HG02943 (cell line): Measurements from ENCODE around the gene CHKB.

Experiments
- ATAC-seq: cut with Tn5 transposase; IDR thresholded peaks from one replicate; pipeline ENCODE4 v1.9.1; 2021; ENCODE audit warnings: mild to moderate bottlenecking, low read depth, moderate library complexity; ENCODE audit not compliant: unreplicated experiment

CHKB gene

DNA sequence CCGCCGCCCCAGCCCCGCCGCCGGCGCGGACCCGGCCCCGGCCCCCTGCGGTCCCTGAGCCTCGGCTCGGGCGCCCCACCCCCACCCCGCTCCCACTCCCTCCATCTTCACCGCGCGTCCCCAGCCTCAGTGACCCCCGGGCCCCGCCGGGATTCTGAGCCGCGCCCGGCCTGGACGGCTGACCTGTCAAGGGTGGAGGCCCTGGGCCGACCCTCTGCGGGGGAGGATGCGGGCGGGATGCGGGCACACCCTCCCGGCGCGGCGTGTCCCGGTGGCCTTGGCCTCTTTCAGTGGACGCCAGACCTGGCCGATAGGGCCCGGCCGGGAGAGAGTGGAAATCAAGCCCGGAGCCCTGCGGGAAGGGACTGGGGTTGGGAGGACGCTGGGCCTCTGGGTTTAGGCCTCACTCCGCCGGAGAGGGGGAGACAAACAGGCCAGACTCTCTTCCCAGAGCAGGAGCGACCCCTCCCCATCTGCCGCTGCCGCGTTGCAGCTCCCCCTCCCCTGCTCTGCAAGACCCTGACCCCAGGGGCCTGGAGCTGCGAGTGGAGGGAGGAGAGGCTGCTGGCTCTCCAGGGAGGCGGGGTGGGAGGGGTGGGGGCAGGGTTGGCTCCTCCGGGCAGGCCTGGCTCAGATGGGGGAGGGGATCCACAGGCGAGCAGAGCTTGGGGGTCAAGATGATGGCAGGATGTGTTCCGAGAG, 18.5 kb upstream of the CHKB start:
- ATAC-seq, result no peak

DNA sequence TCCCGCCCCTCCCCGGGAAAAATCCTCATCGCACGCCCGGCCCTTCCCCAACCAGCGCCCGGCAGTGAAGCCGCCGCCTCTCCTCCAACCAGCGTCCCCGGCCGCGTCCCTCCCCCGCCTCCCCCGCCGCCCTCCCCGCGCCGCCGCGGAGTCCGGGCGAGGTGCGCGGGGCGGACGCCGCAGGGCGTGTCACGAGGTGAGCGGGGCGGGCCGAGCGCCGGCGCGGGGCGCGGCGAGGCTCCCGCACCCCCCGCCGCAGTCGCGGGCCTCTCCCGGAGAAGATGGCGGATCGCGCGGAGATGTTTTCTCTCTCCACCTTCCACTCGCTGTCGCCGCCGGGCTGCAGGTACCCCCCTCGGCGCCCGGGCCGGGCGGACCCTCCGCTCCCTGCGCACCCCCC, 17.9 kb upstream of the CHKB start, which contains the start of gene MAPK8IP2:
Gene MAPK8IP2 (plus strand): TSS at position 256 of the 400 bp plus-strand sequence. CDS start 26 bp downstream, at position 282.
- ATAC-seq, result no peak

DNA sequence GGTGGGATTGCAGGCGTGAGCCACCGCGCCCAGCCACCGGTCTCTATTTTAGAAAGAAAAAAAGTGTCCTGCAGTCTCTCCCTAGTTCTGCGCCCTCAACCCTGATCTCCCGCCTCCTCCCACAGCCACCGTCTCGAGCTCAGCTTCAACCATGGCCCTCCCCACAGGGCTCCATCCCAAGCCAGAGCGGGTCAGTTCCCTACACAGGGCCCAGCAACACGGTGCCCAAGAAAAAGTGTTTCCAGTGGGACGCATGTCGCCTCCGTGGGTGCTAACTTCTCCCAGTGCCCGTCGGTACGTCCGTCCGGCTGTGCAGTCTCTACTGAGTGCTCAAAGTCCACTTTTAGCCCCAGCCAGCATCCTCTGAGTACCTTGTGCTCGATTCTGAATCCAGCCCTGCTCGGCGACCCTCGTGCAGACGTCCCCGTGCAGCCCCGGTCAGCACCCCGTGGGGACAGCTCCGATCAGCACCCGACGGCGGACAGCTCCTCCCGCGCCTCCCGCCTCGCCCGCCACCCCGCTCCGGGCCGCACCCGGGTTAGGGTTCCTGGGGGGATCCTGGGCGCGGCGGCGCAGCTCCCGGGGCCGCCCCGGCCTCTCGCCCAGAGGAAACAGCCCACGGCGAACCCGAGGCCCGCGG, 17.3 kb upstream of the CHKB start:
- no peak for ATAC-seq

DNA sequence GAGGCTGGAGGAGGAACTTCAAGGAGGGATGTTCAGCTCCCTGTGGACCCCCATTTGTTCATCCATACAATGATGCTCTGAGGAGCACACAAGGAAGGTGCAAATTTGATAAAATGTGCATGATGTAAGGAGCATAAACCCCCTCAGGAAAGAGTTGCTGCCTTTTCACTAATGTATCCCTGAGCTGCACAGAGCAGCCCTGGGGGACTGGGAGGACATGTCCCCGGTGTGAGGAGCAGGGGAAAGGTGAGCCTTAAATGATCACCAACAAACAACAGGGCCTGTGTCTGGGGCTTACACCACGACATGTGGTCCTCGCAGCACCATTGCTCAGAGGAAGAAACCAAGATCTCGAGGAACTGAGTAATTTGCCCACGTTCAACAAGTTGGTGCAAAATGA, 14.4 kb upstream of the CHKB start:
- ATAC-seq, result no peak

DNA sequence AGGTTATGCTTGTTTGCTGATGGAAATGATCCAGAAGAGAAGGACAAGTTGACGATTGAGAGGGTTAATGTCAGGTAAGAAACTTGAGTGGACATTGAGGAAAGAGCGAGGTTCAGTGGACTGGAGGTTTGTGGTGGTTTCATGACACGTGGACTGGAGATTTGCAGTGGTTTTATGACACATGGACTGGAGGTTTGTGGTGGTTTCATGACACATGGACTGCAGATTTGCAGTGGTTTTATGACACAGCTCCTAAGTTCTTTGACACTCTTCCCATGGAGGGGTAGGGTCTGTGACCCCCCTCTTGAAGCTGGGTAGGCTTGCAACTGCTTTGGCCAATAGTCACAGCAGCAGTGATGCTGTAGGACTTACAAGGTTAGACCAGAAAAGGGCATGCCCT, 12.5 kb upstream of the CHKB start:
- ATAC-seq, result no peak

DNA sequence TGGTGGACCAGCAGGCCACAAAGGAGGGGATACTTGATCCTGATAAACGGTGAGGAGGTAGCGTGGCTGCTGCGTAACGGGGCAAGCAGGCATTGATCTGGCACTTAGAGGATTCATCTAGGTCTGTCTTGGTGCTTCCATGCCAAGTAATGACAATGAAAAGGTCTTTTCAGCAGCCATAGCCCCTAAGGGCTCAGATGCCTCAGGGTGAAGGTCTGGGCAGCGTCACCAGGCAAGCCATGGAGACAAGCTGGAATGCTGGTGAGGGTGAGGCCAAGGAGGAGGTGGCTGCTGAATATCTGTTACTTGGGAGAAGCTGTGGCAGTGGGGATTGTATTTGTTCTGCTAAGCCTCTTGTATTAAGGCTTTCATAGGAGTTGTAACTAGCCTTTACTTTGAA, 4.8 kb upstream of the CHKB start:
- ATAC-seq, result no peak

DNA sequence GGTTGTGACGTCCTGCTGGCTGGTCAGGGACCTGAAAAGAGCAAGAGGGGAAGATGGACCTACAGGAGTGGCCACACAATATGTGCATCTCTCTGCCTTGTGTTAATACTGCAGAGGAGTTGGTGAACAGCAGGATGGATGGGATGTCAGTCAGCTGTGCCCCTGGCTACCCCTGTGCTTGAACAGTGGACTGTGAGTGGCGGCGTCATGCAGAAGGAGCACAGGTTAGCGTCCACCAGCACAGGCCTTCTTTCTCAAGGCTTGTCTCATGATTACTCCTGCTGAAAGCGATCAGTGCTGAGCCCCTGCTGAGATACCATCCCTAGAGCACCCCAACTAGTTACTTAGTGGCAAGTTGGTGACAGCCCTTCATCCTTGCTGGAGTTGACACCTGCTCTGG, 3.8 kb upstream of the CHKB start:
- no peak for ATAC-seq

DNA sequence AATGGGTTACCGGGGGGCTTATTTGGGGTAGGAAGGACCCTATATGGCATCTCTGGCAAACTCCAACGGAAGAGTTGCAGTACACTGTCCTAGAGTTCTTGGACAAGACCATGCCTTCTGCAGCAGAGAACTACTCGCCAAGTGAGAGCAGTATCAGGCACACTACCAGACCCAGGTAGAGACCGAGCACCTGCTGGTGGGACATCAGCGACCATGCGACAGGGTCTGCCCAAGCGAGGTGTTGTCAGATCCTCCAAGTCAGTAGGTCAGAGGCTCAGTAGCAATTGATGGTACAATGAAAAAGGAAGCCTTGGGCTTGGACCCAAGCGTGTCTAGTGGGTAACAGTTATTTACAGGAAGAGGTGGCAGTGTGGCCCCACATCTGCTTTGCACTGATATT, 3.1 kb upstream of the CHKB start:
- no peak for ATAC-seq

DNA sequence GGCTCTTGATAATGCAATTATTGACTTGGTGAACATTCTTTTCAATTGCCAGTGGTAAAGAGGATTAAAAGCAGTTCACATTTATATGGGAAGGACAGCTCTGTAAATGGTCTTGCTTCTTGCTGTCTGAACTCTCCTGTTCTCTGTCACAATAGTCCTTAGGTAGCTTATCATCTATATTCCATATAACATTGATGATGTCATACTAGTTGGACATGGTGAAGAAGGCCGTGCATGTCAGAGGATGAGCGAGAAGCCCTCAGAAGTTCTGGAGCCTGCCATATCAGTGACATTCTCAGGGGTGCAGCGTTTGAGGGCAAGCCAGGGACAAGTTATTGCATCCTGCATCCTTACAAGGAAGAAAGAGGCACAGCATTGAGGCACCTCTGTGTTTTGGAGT, 2.6 kb upstream of the CHKB start:
- no peak for ATAC-seq

DNA sequence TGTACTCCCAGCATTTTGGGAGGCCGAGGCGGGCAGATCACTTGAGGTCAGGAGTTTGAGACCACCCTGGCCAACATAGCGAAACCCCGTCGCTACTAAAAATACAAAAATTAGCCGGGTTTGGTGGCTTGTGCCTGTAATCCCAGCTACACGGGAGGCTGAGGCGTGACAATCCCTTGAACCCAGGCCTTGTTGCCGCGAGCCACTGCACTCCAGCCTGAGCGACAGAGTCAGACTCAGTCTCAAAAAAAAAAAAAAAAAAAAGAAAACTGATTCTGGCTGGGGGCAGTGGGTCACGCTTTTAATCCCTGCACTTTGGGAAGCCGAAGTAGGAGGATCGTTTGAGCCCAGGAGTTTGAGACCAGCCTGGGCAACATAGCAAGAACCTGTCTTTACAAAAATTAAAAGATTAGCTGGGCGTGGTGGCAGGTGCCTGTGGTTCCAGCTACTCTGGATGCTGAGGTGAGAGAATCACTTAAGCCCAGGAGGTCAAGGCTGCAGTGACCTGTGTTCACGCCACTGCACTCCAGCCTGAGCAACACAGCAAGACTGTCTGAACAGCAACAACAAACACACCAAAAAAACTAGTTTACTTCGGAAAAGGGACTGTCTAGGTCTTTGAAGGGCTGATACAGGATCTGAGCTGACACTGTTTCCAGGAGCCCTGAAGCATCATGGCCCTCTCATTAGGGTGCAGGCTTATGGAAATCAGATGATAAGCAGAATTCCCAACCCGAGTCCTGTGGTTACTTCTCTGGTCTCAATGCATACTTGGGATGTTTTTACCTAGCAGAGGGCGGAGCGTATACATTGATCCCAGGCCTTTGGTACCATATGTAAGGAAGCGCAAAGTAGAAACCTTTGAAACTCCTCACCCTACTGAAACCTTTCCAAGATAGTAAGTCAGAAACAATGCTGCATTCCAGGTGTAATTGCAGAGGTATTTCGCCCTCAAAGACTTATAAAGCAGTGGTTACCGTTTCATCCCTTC, 1.8 kb upstream of the CHKB start:
- ATAC-seq, result no peak

DNA sequence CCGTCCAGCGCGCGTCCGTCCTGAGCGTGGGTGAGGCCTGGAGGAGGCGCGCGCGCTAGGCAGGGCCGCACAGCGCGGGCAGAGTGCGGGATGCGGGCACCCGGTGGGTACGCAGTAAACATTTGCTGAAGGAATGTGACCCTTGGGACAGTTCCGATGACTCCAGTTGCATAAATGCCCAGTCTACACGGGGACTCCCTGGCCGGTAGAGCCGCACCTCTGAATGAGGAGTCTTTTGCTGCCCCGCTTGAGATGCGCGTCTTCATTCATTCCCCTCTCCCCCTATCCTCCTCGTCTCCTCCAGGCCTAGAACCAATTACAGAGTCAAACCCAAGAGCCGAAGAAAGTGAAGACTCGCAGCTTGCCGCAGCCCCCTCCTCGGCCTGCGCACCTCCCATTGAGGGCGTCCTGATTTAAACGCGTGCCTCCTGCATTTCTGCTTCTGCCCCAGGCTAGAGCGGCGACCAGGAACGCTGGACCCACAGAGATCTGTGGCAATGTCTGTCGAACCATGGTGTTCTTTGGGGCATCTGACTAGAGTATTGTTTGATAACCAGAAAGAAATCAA, 729 bp upstream of the CHKB start:
- ATAC-seq, result peak; percentile 14

DNA sequence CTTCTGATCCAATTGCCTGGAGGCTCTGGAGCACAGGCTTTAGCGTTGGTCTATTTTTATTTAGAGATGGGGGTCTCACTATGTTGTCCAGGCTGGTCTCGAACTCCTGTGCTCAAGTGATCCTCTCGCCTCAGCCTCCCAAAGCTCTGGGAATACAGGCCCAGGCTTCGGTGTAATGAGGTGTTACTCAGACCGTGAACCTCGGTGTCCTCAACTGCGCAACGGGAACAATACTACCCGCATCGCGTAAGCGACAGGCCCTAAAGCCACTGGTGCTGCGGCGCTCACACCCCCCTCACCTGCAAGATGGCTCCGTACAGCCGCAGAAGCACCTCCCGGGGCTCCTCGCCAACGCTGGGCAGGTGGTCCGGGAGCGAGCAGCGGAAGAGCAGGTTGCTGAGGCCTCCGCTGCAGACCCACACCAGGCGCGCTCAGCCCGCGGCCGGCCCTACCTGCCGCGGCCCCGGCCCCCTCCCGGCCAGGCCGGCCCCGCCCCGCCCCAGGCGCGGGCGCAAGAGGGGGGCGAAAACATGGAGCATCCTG, 628 bp downstream of the CHKB start:
- peak; percentile 26 for ATAC-seq

DNA sequence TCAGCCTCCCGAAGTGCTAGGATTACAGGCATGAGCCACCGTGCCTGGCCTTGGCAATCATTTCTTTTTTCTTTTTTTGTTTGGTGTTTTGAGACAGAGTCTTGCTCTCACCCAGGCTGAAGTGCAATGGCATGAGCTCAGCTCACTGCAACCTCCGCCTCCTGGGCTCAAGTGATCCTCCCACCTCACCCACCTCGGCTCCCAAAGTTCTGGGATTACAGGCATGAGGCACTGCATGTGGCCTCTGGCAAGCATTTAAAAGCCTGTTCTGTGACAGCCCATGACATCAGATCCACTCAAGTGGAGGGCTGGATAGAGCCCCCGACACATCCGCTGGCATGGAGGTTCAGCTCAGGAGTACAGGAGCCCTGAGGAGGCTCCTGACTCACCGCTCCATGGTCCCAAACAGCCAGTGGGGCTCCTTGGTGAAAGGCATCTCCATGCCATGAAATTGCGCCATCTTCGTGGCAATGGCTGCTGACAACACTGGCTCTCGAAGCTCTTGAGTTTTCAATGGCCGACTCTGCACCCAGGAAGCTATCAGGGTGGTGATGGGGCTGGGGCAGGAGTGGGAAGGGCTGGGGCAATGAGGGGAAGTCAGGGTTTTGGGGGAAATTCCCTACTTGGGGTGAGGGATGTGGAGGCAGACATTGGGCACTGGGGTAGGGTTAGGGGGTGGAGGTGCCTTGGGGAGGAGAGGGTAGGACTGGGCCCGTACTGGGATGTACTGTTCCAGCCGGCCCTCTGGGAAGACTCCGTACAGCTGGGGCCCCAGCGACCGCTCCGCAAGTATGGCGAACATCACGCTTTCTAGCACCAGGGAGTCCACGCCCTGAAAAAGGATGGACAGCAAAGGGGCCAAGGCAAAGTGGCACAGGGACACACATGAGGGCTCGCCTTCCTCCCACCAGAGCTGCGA, 1.4 kb downstream of the CHKB start:
- no peak for ATAC-seq

DNA sequence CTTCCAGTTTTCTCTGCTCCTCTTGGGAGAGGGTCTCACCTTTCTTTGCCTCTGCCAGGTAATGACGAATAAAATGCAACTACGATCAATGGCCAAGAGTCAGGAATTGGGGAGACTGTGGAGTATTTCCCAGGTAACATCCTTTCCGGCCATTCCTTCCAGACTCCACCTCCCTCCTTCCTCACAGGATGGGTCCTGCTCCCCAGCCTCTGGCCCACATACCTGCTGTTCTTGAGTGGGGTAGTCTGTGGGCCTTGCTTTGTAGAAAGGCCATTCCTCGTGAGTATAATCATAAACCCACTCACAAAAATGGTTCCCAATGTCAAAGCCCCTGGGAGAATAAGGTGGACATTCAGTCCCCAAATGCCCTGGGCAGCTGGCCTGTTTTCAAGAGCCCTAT, 2.9 kb downstream of the CHKB start:
- no peak for ATAC-seq

DNA sequence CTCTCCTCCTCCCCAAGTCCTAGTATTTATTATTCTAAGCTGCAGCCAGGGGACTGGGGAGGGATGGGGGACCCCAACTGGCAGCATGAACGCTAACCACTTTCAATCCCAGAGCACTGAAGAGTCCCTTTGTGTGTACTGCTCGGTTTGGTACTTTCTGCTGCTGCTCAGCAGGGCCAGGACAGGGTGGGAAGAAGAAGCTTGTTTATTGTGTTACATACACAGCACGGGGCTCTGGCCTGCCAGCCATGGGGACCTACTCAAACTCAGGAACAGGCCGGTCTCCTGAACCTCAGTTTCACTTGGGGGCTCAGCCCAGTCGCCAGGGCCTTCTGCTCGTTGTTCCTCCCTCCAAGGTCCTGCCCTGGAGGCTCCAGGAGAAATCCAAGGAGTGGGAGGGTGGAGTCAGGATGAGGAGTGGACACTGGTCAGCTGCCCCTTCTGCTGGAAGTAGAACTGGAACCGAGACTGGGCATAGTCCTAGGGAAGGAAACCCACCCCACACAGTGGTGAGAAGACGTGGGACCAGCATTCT, 3.8 kb downstream of the CHKB start:
- ATAC-seq, result no peak

DNA sequence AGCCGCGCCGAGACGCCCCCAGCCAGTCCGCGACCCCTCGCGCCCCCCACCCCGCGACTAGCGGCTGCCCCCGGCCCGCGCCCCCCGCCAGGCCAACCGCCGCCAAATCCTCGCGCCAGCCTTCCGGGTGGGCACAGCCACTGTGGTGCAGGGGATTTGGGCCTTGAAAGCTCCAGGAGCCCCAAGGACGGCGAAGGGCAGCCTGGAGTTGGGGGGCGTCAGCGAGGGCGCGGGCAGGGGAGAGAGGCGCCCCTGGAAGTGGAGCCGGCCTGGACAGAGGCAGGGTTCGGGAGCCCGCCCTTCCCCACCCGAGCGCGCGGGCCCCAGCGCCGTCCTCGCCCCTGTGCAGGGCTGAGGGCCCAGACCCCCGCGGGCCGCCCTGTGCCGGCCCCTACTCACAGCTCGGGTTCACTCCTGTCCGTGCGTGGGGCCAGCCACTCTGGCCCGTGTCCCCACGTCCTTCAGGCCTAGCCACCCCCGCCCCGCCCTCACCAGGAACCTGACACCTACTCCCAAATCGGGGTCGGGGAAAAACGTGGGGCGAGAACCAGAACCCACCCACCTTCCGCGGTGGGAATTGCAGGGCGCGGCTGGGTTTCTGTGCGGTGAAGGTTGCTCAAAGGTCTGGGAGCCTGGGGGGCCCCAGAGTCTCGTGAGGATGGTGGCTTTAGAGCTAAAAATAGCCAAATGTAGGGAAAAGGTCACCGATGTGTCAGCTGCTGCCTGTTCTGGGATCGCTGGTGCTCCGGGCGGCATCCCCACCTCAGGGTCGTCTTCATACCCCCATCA, 4.5 kb downstream of the CHKB start, which contains the start of gene CPT1B:
Gene CPT1B (minus strand): TSS at position 441 of the 789 bp plus-strand sequence. CDS start 512 bp downstream, outside the sequence.
- ATAC-seq, result no peak

DNA sequence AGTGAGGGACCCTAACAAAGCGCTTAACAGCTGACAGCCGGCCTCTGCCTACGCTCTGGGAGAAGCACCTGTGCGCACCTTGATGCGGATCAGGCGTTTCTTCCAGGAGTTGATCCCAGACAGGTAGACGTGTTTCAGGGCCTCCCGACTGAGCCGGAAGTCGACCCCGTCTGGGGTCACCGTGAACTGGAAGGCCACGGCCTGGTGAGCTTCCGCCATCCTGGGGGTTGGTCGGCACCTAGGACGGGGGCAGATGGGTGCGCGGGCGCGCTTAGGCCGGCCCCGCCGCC, 5.0 kb downstream of the CHKB start:
- ATAC-seq, result no peak

DNA sequence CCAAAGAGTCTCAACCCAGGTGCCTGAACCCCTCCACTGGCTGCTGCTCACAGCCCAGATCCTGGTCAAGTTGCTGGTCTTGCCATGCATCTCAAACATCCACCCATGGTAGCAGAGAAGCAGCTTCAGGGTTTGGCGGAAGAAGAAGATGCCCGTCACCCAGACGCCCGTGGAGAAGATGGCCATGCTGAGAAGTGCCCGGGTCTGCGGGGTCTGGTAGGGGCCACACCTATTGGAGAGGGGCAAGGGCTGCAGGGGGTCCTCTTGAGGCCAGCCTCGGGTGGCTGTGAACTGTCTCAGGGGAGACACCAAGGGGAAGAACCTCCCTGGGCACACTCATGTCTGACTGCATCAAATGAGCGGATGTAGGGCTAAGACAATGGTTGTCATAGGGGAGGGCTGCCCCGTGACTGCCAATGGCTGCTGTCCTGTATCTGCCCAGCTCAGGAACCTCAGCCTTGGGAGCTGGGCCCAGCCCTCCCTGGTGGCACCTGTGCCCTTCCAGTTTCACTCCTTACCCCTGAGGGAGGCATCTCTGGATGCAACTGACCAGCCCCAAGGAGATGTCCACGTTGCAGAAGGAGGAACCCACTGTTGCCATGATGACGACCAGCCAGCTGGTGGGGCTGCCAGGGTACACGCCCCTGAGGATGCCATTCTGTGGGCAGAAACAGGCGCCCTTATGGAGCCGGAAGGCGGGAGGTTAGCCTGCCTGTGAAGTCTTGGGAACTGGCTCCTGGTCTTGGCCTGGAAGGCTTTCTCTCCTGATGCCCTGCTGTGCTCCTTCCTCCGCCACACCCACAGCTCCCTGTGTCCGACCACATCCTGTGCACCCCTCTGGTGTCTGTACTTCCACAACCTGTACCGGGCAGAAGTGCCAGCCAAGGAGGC, 5.6 kb downstream of the CHKB start:
- ATAC-seq, result no peak
